ENCODE measurements around the gene TRIM52. TPM values are rescaled to one million over a fixed set of nuclear protein-coding genes. Genes with fewer than 3 reads are reported as not detected.

TRIM52 gene
- total and polyA plus RNA-seq, 2 of the 13 experiments (the other 11 are each of a cell fraction or from before 2014, with no cell fraction given) = 7.2 to 11.6 TPM

DNA sequence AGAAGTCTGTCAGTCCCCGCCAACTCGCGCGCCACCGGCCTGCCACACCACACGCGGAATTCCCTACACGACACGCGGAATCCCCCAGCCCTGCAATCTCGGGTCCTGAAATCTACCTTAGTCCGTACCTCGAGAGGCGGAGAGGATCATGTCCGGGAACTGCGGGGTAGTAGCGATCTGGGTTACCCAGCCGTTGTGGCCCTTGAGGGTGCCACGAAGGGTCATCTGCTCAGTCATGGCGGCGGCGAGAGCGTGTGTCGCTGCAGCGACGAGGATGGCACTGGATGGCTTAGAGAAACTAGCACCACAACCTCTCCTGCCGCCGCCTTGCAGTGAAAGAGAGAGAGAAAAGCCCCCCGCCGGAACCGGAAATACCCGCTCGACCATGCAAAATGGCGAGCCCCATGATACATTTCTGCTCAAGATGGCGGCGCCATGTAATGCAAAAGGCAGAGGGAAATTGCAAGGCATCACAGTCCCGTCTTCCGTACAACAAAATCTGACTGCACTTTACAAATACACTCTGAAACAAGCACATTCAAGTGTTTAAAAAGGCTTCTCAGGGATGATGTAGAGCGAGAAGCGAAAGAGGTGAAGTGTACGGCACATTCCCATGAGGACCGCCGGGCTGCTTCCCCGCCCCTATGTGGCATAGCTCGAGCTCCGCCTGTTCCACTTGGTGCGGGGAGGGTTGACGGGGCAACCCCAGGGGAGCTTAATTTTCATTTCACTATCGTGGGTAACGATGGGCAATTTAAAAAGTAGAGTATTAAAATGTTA, 17.2 kb downstream of the TRIM52 start, which contains the start of gene RACK1 (continued):
- peak; percentile 94 for TF ChIP-seq ZFX (CRISPR knock-in tag; IDR thresholded peaks at IDR 0.05; ENCODE audit: low read depth)
- TF ChIP-seq GATAD1 (CRISPR knock-in tag; IDR thresholded peaks at IDR 0.05) = peak; percentile 70
- no peak for TF ChIP-seq CEBPG (CRISPR knock-in tag; IDR thresholded peaks at IDR 0.05)
- TF ChIP-seq ZNF747 (CRISPR knock-in tag; IDR thresholded peaks at IDR 0.05; ENCODE audit: borderline replicate concordance) = no peak
- TF ChIP-seq ZNF124 (CRISPR knock-in tag; IDR thresholded peaks at IDR 0.05) = 0 out of 2 replicates have a peak, but pooled peaks have one; percentile 22
- no peak for TF ChIP-seq PCBP1 (IDR thresholded peaks at IDR 0.05; ENCODE audit: borderline replicate concordance, low read depth, low read length)
- TF ChIP-seq ZKSCAN8 (CRISPR knock-in tag; IDR thresholded peaks at IDR 0.05; ENCODE audit: borderline replicate concordance) = no peak; the same call in 1 of the 2 replicates
- TF ChIP-seq, protein P1, sequence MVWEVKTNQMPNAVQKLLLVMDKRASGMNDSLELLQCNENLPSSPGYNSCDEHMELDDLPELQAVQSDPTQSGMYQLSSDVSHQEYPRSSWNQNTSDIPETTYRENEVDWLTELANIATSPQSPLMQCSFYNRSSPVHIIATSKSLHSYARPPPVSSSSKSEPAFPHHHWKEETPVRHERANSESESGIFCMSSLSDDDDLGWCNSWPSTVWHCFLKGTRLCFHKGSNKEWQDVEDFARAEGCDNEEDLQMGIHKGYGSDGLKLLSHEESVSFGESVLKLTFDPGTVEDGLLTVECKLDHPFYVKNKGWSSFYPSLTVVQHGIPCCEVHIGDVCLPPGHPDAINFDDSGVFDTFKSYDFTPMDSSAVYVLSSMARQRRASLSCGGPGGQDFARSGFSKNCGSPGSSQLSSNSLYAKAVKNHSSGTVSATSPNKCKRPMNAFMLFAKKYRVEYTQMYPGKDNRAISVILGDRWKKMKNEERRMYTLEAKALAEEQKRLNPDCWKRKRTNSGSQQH (CRISPR knock-in tag; IDR thresholded peaks at IDR 0.05; ENCODE audit: low read depth) = peak; percentile 32
- TF ChIP-seq ZBED4 (CRISPR knock-in tag; IDR thresholded peaks at IDR 0.05; ENCODE audit: borderline replicate concordance) = peak; percentile 56; the same call in 1 of the 2 replicates
- TF ChIP-seq, protein P2, sequence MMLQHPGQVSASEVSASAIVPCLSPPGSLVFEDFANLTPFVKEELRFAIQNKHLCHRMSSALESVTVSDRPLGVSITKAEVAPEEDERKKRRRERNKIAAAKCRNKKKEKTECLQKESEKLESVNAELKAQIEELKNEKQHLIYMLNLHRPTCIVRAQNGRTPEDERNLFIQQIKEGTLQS (CRISPR knock-in tag; IDR thresholded peaks at IDR 0.05) = no peak
- peak; percentile 43; the same call in 1 of the 2 replicates for TF ChIP-seq RNF219 (CRISPR knock-in tag; IDR thresholded peaks at IDR 0.05)
- TF ChIP-seq PAWR (CRISPR knock-in tag; IDR thresholded peaks at IDR 0.05; ENCODE audit: borderline replicate concordance) = no peak
- no peak for TF ChIP-seq CENPT (CRISPR knock-in tag; IDR thresholded peaks at IDR 0.05; ENCODE audit: low read depth)
- TF ChIP-seq ZSCAN30 (CRISPR knock-in tag; IDR thresholded peaks at IDR 0.05) = no peak; the same call in none of the 2 replicates
- TF ChIP-seq, protein P3, sequence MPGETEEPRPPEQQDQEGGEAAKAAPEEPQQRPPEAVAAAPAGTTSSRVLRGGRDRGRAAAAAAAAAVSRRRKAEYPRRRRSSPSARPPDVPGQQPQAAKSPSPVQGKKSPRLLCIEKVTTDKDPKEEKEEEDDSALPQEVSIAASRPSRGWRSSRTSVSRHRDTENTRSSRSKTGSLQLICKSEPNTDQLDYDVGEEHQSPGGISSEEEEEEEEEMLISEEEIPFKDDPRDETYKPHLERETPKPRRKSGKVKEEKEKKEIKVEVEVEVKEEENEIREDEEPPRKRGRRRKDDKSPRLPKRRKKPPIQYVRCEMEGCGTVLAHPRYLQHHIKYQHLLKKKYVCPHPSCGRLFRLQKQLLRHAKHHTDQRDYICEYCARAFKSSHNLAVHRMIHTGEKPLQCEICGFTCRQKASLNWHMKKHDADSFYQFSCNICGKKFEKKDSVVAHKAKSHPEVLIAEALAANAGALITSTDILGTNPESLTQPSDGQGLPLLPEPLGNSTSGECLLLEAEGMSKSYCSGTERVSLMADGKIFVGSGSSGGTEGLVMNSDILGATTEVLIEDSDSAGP (CRISPR knock-in tag; IDR thresholded peaks at IDR 0.05; ENCODE audit: borderline replicate concordance) = peak; percentile 90; the same call in 1 of the 2 replicates
- no peak for TF ChIP-seq ESRRA (CRISPR knock-in tag; IDR thresholded peaks at IDR 0.05; ENCODE audit: low read depth)
- peak; percentile 22; the same call in 1 of the 2 replicates for TF ChIP-seq ISL2 (CRISPR knock-in tag; IDR thresholded peaks at IDR 0.05)
- no peak for TF ChIP-seq MAFG (CRISPR knock-in tag; IDR thresholded peaks at IDR 0.05)
- TF ChIP-seq ZBTB42 (CRISPR knock-in tag; IDR thresholded peaks at IDR 0.05) = no peak
- TF ChIP-seq ZNF451 (CRISPR knock-in tag; IDR thresholded peaks at IDR 0.05) = peak; percentile 64; the same call in 1 of the 2 replicates

Measured in HepG2 (cell line).